ENCODE data around the gene CCR8.

- TF ChIP-seq CTCF (IDR thresholded peaks at IDR 0.05) (no peak), POLR2A (IDR thresholded peaks at IDR 0.05) (no peak)
These were observed 49.7 kb downstream of the CCR8 start for GRCh38 chr3:39378957-39379777.
